ENCODE measurements around the gene SESTD1.

- TF ChIP-seq CTCF (IDR thresholded peaks at IDR 0.05) = no peak
- TF ChIP-seq POLR2AphosphoS5 (IDR thresholded peaks at IDR 0.05) = no peak
These were observed 131.6 kb downstream of the SESTD1 start for GRCh38 chr2:179133016-179133415.
